ENCODE measurements around the gene TARS1.
A peak's percentile ranks its signal among the peaks of the same experiment; 100 is the strongest.
"Not testable (repeated sequence)": the region's sequence is repeated elsewhere in the genome, so short reads cannot be mapped to it uniquely, and the experiment has no call there.

TARS1 gene

GRCh38 chr5:33513462-33514185 is 72.9 kb downstream of the TARS1 start:
- no peak overlapping the region for H3K4me3 ChIP-seq
- peak; percentile 38 to 92 for DNase-seq
- H3K27me3 ChIP-seq: no peaks in the 10 kb centered on the region
- H3K36me3 ChIP-seq: no peaks in the 10 kb centered on the region
- no peak for TF ChIP-seq CTCF (IDR thresholded peaks at IDR 0.05)
- H3K27ac ChIP-seq: peak overlapping the region; percentile 57 to 71
- no peaks in the 10 kb centered on the region for H3K9me3 ChIP-seq
- intact Hi-C loops (cut with DNase I; ENCODE audit: low total_unique reads): no loop called here
- H3K4me1 ChIP-seq: peaks cover 0 to 47% (median 18%) of the 10 kb centered on the region in 4 donors

- DNase-seq; H3K36me3 ChIP-seq; H3K9me3 ChIP-seq; H3K27me3 ChIP-seq; H3K4me3 ChIP-seq; intact Hi-C loops (cut with DNase I; ENCODE audit: low total_unique reads): not testable (repeated sequence)
- Histone ChIP-seq H3K27ac (peak overlapping the region; percentile 8 to 53), H3K4me1 (peaks cover 0 to 42% (median 18%) of the 10 kb centered on the region in 4 donors)
Measured at GRCh38 chr5:33515366-33515765, 74.6 kb downstream of the TARS1 start.

- intact Hi-C loops (cut with DNase I; ENCODE audit: low total_unique reads): no loop called here
- Histone ChIP-seq H3K27me3 (no peaks in the 10 kb centered on the region), H3K4me1 (peaks cover 0 to 42% (median 18%) of the 10 kb centered on the region in 4 donors), H3K36me3 (no peaks in the 10 kb centered on the region), H3K4me3 (no peak overlapping the region), H3K27ac (peak overlapping the region; percentile 8 to 53), H3K9me3 (no peaks in the 10 kb centered on the region)
- no peak for DNase-seq
- no peak for TF ChIP-seq CTCF (IDR thresholded peaks at IDR 0.05)
Measured at GRCh38 chr5:33516421-33516820, 75.7 kb downstream of the TARS1 start.

All from tibial artery (tissue), 4 donors.